Measurements from ENCODE around the gene XAB2.

Gene XAB2

DNA sequence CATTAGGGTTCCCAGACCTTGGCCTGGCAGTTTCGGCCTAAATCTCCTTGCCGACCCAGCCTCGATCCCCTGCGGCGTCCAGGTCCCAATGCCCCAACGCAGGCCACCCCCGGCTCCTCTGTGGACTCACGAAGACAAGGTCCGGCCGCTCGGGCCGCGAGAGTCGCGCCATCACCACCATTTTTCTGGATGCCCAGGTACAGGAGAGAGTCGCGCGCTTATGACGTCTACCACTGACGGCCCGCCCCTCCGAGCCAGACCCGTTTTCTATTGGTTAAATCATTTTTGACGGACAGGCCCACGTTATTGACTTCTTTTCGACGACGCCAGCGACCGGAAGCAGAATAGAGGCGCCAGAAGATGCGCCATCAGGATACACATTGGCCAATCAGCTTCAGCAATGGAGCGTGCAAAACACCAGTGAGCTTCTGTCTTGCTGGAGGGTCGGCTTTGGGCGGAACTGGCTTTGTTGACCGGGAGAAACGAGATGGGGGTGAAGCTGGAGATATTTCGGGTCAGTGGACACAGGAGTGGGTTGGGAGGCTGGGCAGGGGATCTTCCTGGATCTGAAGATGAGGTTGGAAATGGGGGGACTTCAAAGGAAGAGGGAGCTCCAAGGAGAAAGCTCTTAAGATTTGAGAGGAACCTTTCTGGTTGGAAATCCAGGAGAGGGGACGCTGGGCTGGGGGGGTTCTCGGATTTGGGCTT is at the start of gene XAB2, which contains the start of gene PET100:
Gene XAB2, minus strand, starts transcription at position 199 of the 708 bp plus-strand sequence. Its CDS starts 18 bp downstream, at position 181.
Gene PET100, plus strand, starts transcription at position 447 of the 708 bp plus-strand sequence. Its CDS starts 41 bp downstream, at position 488.
- peak; percentile 70 to 99 (median 96) for DNase-seq

DNA sequence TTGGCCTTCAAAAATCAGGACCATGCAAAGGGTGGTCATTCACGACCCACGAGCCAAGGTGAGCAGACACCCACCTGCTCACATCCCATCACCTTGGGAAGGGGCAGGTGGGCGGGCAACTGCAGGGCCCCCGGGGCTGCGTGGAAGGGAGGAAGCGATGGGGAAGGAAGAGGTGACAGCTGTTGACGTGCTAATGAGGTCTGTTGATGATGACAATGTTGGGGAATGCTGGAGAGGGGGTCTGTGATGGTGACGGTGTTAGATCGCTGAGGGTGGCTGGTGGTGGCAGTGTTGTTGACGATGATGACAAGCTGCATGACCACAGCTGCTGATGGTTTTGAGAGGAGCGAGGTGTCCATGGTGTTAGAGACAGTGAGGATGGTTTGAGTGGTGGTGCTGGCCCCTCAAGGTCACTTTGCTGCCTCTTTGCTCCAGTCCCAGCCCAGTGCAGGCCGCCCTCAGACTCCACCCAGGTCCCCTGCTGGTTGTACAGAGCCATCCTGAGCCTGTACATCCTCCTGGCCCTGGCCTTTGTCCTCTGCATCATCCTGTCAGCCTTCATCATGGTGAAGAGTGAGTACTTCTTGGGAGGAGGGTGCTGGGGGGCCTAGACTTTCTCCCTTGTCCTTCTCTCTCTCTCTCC is 48.4 kb upstream of the XAB2 start:
- no peak for DNase-seq

DNA sequence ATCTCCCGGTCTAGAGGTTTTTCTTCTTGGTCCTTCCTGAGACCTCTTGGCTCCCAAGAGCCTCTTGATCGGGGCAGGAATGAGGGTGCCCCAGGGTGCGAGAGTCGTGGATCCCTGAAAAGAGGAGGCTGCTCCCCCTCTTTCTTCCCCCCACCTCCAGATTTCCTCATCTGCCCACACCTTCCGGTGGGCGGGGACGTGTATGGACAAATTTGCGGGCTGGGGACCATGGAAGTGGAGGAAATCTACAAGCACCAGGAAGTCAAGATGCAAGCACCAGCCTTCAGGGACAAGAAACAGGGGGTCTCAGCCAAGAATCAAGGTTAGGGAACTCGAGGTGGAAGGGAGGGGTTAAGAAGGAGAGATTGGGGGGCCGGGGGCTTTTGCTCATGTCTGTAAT is 47.5 kb upstream of the XAB2 start, which contains the start of gene MCEMP1:
Gene MCEMP1, plus strand, starts transcription at position 237 of the 400 bp plus-strand sequence. Its CDS starts 31 bp downstream, at position 268.
- no peak for DNase-seq

DNA sequence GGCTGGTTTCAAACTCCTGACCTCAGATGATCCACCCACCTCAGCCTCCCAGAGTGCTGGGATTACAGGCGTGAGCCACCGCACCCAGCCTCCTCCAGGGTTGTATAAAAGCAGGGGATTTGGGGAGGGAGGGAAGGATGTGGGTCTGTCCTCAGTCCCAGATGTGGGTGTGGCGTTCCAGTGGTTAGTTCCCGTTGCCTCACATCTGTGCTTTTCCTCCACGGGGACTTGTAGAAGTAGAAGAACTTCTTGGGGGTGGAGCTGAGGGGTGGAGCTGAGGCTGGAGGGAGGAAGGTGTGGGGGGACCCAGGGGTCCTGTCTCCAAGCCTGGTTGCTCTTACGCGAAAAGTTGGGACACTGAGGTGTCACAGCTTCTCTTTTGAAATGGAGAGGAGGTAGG is 47.0 kb upstream of the XAB2 start:
- DNase-seq, result no peak

DNA sequence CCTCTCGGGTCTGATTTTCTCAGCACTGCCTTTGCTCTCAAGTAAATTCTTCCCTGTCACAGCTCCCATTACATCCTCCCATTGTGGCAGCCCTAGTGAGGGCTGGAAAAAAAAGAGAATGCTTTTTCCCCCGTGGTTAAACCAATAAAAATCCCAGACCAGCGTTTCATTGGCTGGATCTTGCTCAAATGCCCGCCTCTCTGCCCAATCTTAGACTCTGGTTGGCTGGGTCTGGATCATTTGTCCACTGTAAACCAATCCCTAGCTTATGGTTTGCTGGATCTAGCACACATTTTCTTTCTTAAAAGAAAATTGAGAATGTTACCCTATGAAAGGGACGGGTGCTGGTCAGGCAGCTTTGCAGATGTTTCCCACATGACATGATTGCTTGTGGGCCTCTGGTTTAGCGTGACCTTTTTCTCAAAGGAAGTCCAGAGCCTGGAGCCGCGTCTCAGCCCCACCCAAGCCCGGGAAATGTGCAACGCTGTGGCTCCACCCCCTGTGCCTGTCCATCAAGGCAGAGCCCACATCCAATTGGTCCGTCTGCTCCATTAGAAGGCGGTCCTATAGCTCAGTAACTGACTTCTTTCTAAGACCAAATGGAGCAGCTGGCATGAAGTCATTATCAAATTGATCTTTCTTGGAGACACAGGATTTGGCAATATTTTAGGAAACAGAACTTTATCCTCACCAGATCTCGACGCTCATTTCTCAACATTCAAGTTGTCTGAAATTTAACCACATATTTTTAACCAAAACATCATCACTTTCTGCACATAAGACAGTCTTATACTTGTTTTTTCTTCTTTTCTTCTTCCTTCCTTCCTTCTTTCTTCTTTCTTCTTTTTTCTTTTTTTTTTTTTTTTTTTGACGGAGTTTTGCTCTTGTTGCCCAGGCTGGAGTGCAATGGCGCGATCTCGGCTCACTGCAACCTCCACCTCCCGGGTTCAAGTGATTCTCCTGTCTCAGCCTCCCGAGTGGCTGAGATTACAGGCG is 45.0 kb upstream of the XAB2 start:
- peak in 22 of 56 donors; percentile 1 to 56 (median 18) for DNase-seq

- DNase-seq, result no peak
Measured at GRCh38 chr19:7672522-7672921, 43.2 kb upstream of the XAB2 start.

DNA sequence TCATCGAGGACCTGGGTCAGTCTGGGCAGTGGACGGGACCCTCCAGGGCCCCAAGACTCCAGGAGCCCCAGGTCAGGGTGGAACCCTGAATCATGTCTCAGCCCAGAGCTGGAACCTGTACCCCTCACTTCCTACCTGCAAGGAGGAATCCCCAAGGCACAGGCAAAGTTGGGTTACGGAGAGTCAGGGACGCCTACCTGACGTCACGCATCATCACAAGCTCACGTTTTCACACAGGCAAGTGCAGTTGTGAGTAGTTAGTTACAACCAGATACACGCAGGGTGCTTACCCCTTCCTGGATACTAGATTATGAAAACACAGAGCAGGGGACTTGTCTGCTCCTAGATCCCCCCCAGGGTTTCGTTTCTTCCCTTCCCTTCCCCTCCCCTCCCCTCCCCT is 41.4 kb upstream of the XAB2 start:
- peak in 2 of 56 donors; percentile 2 to 46 for DNase-seq

DNA sequence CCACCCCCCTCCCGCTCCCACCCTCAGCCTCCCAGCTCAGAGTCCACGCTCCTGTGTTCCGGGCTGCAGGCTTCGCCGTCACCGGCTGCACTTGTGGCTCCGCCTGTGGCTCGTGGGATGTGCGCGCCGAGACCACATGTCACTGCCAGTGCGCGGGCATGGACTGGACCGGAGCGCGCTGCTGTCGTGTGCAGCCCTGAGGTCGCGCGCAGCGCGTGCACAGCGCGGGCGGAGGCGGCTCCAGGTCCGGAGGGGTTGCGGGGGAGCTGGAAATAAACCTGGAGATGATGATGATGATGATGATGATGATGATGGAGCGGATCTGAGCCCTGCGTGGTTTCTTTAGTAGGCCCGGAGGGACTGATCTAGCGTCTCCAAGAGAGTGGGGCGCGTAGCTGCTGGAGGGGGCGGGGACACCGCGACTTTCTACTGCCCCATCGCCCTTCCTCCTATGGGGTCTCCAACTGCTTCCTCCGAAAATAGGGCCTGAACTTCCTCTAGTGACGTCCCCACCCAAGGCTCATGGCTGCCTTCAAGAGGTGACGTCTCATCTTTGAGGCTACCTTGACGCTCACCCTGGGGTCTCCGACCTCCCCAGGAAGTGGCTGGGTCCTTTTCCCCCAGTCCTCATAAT is 40.9 kb upstream of the XAB2 start:
- DNase-seq, result peak in 32 of 56 donors; percentile 2 to 74 (median 34)

- DNase-seq, result no peak
Measured at GRCh38 chr19:7669641-7670040, 40.3 kb upstream of the XAB2 start.

DNA sequence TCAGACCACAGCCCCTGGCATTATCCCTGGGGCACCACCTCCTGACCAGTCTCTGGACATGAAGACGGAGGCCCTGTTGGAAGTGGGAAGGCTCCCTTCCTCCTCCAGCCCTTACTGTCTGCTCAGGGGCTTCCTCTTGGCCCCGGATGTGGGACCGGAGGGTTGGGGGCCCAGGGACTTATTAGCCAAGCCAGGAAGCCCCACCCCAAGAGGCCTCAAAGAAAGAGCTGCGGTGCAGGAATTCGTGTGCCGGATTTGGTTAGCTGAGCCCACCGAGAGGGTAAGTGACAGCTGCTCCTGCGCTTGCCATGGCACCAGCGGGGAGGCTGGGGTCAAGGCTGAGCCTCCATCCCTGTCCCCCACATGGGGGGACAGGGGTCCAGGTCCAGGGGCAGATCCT is 39.5 kb upstream of the XAB2 start, which contains the start of gene RETN:
Gene RETN, plus strand, starts transcription at position 208 of the 400 bp plus-strand sequence. CDS start 278 bp downstream, outside the sequence.
- no peak for DNase-seq

DNA sequence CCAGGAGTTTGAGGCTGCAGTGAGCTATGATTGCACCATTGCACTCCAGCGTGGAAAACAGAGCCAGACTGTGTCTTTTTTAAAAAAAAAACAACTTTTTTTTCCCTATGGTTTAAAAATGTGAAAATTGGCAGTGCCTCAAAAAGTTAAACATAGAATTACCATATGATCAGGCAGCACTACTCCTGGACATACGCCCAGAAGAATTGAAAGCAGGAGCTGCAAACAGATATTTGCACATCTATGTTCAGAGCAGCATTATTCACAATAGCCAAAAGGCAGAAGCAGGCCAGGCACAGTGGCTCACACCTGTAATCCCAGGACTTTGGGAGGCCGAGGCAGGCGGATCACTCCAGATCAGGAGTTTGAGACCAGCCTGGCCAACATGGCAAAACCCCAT is 35.7 kb upstream of the XAB2 start:
- DNase-seq, result no peak

DNA sequence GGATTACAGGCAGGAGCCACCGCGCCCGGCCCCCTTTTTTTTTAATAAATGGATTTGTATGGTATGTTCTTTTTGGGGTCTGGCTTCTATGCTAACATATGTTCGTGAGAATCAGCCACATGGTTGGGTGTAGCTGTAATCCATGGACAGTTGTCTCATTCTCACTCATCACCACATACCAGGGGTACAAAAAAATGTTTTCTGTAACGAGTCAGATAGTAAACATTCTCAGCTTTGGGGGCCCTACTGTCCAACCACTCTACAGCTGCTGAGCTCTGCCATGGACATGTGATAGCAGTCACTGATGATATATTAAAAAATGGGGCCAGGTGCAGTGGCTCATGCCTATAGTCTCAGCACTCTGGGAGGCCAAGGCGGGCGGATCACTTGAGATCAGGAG is 34.4 kb upstream of the XAB2 start:
- DNase-seq, result no peak

GRCh38 chr19:7662657-7663056 is 33.3 kb upstream of the XAB2 start:
- DNase-seq, result no peak

- DNase-seq, result no peak
Measured at GRCh38 chr19:7661744-7662538, 32.6 kb upstream of the XAB2 start.

- DNase-seq, result peak in 27 of 56 donors; percentile 4 to 68 (median 19)
Measured at GRCh38 chr19:7658219-7658686, 28.9 kb upstream of the XAB2 start.

- DNase-seq, result no peak
Measured at GRCh38 chr19:7657131-7657751, 27.9 kb upstream of the XAB2 start.

DNA sequence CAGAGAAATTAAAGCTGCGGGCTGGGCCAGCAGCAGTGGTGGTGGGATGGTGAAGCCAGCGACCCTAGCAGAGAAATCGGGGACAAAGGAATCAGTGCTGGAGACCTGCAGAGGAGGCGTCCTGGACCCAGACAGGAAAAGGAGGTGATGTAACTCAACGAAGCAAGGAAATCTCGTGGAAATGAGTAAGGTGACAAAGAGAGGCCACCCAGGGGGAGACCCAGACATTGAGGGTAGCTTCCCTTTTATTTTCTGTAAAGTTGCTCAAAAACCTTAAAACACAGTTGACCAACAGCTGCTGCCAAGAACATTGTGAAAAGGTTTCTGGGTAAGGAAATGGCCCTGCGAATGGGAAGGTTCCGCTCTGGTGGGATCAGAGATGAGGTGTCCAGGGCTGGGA is 26.2 kb upstream of the XAB2 start:
- DNase-seq, result no peak

GRCh38 chr19:7654401-7654800 is 25.1 kb upstream of the XAB2 start:
- DNase-seq, result no peak

DNA sequence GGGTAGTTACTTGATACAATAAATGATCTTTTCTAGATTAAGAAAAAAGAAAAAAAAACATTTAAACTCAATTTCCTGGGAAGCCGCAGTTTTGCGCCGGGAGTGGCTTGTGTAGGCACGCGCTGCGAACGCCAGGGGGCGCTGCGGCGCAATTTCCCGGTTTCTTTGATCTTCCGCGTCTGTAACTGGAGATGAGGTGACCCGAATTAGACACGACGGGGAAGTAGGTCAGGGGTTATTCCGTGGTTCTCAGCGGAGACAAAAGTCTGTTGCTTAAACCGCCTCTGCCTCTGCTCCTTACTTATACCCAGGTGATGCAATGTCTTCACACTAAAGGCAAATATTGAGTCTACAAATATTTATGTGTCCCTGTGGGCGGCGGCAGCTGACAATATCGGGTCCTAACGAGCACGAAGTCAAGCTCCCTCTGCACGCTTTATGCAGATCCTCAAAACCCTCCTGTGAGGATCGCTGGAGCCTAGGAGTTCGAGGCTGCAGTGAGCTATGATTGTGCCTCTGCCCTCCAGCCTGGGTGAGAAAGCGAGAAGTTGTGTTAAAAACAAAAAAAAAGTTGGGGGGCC is 22.8 kb upstream of the XAB2 start:
- peak in 48 of 56 donors; percentile 4 to 86 (median 55) for DNase-seq

All from nucleus accumbens (tissue), 56 donors.